CD4-positive, alpha-beta T cell treated with Interleukin-6 at 100 ng/mL for 8 hours (primary cell): ENCODE results near the gene ASB9.
"Not testable (repeated sequence)": the region's sequence is repeated elsewhere in the genome, so short reads cannot be mapped to it uniquely, and the experiment has no call there.

Source experiments
- DNase-seq: peaks from one replicate; pipeline ENCODE4 v3.0.0-alpha.2; 2020; ENCODE audit warnings: mixed read lengths, low spot score

The ASB9 gene

GRCh38 chrX:15241301-15241700, 28.6 kb downstream of the ASB9 start:
- DNase-seq, result no peak

- no peak for DNase-seq
These were observed 29.5 kb downstream of the ASB9 start for GRCh38 chrX:15240414-15240813.

DNA sequence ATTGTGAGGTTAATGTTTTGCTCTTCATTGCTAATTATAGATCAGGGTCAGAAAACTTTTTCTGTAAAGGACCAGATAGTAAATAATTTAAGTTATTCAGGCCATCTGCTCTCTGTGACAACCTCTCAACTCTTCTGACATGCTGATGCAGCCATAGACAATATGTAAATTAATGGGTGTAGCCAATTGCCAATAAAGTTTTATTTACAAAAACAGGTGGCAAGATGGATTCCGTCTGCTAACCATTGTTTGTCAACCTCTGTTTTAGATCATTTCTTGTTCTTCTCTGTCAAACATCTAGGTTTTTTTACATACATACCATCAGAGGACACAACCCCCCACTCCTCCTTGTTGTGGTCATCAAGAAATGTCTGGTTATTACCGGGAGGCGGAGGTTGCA, 33.7 kb downstream of the ASB9 start:
- no peak for DNase-seq

GRCh38 chrX:15235001-15235400, 34.9 kb downstream of the ASB9 start:
- no peak for DNase-seq

DNA sequence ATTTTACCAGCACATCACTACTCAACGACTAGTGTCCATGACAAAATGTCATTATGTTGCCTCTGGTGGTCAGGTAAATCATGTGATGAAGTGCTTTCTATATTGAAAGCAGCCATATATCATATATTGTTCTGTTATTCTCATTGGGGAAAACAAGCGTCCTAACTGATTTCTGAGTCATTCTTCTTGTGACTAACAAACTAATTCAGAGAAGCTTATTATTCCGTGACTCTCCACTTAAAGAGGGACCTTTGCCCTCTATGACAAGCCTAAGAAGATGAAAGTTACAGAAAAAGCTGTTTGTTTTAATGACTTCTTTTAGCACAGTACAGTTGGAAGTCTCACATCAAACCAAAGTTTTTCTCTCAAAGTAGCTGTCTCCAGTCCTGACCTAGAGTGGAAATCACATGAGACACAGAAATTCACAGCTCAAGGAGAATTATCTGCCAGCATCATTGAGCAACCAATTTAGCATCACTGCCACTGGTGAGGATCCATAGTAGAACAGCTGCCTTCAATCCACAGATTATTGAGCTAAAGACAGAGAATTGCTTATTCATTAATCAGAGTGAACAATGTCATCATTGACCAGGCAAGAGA, 36.4 kb downstream of the ASB9 start:
- no peak for DNase-seq

GRCh38 chrX:15224747-15225146, 45.1 kb downstream of the ASB9 start:
- DNase-seq, result no peak

DNA sequence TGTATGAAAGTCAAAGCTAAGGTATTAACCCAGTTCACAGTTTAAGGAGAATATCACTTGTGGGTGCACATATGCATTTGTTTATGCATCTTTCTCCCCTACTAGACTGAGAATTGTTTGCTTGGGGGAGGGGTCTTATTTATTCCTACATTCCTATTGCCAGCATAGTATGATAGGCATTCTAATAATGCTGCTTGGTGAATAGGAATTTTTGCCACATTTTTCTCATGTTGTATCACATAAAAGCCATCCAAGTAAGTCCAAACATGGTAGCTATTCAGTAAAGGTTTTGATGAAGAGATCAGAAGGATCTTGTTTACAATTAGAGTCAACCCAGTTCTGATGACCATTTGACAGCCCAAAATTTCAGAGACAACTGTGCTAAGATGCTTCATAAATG, 48.6 kb downstream of the ASB9 start:
- no peak for DNase-seq

DNA sequence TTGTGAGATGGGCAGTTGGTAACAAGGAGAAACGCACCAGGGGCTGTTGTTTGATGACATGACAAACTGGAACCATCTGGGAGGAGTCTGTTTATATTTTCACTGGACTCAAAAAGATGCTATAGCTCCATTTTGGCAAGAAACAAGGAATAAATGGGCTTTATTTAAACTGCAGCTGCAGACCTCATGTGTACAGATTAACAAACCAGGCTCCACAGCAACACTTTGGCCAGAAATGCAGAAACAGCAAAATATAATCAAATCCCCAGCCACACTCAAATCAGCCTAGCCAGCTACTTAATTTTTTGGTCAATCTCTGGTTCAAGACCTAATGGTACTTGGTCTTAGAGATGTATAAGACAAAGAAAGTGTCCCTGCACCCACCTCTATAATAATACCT, 52.7 kb downstream of the ASB9 start:
- no peak for DNase-seq

GRCh38 chrX:15216280-15216679, 53.6 kb downstream of the ASB9 start:
- no peak for DNase-seq

DNA sequence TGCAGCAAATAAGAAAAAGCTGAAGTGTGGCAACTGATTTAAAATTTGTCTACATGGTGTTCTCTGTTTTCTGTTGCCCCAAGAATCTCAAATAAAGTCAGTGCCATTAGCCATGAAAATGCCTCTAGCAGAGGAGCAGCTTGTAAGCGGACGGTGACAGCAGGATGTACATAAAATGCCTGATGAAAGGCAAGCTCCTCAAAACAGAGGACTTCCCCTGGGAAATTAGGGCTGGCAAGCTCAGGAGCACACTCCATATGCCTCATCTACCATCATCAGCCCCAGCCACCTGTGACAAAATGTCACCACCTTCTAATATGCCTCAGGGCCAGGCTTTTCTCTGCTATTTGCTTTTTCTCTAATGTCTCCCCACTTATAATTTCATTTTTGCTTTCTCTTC, 54.5 kb downstream of the ASB9 start:
- DNase-seq, result no peak

DNA sequence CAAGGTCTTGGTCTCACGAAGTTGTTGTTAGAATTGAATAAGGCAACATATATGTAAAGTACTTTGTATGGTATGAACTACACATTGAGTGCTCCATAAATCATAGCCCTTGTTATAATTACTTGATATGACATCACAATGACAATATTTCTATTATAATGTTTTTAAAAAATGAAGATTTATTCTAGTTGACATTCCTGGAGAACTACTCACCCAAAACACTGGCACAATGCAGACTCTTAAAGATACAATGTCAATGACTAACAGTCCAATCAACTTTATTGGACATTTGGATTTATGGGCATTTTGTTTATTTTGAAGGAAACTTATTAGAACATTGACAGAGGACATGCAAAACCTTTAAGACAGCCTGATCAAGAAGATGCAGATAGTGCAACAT, 55.3 kb downstream of the ASB9 start:
- no peak for DNase-seq

GRCh38 chrX:15209096-15209495, 60.8 kb downstream of the ASB9 start:
- DNase-seq, result no peak

GRCh38 chrX:15207994-15208393, 61.9 kb downstream of the ASB9 start:
- DNase-seq, result no peak

DNA sequence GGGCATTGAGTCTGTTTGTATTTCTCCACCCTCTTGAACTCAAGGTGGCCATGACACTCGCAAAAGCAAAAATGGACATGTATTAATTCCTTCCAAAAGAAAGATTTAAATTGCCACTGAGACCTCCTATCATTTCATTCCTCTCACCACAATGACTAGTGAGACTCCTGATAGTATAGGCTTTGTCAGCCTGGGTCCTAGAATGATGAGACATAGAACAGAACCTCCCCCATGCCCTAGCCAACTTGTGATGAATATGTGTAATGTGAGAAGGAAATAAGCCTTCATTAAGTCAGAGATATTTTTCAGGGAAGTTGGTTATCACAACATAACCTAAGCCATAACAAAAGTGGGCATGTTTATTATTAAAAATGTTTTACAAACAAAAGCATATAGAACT, 62.5 kb downstream of the ASB9 start:
- DNase-seq, result no peak

DNA sequence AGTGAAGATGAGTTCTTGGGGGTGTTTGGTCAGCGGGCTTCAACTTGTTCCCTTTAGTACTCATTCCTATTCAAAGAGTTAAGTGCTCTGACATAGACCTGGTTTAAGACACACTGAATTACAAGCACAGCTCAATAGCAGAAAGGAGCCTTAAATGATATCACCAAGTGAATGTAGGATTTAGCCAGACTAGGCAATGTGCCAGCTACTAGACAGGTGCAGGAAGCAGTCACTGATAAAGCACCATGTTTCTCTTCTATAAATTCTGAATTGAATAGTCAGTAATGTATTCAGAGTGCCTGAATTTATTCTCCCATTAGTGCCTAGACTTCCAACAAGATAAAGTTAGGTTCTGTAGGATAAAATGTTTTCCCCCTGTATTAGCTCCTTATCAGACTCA, 63.6 kb downstream of the ASB9 start:
- no peak for DNase-seq

GRCh38 chrX:15204130-15204751, 65.6 kb downstream of the ASB9 start:
- DNase-seq, result no peak

GRCh38 chrX:15203694-15204093, 66.2 kb downstream of the ASB9 start:
- DNase-seq, result no peak

DNA sequence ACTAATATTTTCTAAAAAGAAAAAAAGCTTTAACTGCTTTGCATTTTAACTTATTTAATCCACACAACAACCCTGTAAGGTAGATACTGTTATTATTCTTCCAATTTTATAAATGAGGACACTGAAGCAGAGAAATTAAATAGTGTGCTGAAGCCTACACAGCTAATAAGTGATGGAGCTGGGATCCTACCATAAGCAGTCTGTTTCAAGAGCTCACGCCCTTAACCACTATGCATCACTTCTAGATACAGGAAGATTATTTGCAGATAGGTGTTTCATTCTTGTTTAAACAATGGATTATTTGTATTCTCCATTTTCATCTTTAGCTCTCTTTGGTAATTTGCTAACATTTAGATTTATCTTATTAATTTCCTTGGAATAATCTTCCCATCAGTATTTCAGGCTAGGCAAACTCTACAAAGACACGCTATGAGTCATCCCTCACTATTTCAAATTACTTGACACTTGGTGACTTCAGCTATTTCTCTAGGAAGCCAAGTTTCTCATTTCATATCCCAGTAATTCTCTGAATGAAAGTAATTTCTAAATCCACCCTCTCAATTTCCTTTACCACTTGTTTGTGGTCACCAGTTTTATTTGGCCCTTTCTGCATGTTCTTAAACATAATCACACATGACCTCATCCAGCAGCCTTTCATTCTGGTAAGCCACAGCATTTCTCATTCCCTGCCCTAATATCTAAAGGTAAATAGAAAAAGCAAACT, 67.3 kb downstream of the ASB9 start:
- DNase-seq, result no peak

- no peak for DNase-seq
These were observed 69.0 kb downstream of the ASB9 start for GRCh38 chrX:15200871-15201270.

DNA sequence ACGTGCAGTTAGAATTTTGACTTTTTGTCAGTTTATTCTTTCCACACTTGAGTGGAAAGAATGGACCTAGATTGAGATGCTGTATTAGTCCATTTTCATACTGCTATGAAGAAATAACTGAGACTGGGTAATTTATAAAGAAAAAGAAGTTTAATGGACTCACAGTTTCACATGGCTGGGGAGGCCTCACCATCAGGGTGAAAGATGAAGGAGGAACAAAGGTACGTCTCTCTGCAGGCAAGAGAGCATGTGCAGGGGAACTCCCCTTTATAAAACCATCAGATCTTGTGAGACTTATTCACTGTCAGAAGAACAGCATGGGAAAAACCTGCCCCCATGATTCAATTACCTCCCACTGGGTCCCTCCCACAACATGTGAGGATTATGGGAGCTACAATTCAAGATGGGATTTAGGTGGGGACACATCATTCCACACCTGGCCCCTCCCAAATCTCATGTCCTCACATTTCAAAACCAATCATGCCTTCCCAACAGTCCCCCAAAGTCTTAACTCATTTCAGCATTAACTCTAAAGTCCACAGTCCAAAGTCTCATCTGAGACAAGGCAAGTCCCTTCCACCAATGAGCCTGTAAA, 71.2 kb downstream of the ASB9 start:
- not testable (repeated sequence) for DNase-seq

DNA sequence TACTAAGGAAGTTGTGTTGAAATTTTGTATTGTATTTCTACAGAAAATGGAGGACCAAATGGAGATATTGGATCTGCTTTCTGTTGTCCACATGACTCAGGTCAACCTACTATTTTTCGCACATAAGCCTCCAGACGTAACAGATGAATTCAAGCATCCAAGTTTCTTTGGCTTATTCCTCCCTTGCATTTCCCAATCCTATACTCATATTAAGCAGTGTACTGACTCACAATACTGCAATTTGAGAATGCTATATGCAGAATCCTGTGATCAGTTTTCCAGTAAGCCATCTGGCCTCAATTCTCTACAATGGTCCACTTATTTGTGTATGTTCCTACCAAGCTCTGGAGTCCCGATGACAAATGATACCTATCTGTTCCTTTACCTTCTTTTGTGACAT, 75.7 kb downstream of the ASB9 start:
- no peak for DNase-seq
